Amygdala (tissue), 56 donors: ENCODE measurements around the gene NRXN3.

Experiments used
- DNase-seq, 56 donors: peaks; one replicate each; lab custom pipeline; 2025; lab: John Stamatoyannopoulos, UW

The NRXN3 gene

DNA sequence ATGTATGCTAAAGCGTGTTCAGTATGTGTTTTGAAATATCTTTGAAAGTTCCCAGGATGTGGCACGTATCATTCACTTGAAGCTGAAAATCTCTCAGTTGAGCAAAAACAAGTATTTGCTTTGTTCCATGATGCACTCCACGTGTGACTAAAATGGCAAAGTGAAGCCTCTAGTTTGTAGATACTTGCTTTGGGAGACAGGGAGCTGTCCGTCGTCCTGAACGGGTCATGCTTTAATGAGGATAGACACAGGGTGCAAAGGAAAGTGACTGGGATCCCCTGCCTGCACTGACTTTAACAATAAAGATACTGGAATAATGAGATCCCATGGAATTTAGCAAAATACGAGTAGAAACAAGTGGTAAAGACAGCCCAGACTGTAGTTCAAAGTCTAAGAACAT, 991.4 kb downstream of the NRXN3 start:
- DNase-seq: no peak

GRCh38 chr14:79162833-79163232, 992.7 kb downstream of the NRXN3 start:
- no peak for DNase-seq

GRCh38 chr14:79165471-79166090, 995.4 kb downstream of the NRXN3 start:
- no peak for DNase-seq

DNA sequence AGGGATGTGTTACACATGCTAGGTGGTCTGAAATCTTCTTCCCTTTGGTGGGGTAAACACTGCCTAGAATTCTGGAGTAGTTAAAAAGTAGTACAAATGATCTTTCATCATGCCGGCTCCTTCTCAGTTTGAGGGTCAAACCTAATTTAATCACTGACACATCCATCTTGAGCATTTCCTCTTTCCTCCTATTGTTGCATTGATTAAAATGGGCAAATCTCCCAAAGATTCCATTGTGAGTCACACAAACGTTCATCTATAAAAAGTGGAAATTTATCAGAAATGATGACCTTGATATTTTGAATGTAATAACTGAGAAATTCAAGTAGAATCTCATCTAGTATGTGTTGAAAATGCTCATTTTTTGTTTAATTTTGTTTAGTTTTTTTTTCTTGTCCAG, 996.0 kb downstream of the NRXN3 start:
- no peak for DNase-seq

GRCh38 chr14:79167957-79168356, 997.8 kb downstream of the NRXN3 start:
- DNase-seq: no peak

GRCh38 chr14:79175671-79176070, 1005.5 kb downstream of the NRXN3 start:
- peak in 1 of 56 donors; percentile 13 for DNase-seq

DNA sequence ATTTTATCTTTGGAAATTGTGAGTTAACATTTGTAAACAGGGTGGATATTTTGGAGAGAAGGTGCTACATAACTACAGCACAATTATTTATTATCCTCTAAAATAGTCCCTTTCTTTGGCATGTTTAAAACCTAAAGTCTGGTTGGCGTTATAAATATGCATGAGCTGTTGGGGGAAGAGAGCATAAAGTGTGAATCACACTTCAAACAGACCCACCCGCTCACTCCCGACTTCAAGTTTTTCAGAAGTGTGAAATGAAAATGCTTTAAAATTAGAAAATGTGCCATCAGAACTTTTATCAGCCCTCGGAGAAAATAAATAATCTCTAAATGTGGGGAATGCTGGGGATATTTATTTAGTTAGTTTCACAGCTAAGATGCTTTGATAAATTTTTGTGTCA, 1006.9 kb downstream of the NRXN3 start:
- DNase-seq: peak in 4 of 56 donors; percentile 3 to 8 (median 4)

DNA sequence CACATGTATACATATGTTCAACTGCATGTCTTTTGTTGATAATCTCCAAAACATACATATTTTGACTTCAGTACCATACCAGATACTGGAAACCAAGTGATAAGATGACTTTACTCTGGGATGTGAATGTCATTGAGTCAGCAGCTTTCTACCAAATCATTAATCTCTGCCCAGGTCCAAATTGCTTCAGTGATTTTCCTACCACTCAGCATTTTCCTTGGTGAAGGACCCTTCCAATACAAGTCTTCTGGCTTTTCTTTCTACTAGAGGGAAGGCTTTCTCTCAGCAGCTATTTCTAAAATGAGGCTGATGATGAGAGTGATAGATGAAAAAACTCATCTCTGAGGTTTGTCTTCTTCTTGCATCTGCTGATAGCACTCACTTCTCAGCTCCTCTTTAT, 1008.5 kb downstream of the NRXN3 start:
- DNase-seq: no peak

DNA sequence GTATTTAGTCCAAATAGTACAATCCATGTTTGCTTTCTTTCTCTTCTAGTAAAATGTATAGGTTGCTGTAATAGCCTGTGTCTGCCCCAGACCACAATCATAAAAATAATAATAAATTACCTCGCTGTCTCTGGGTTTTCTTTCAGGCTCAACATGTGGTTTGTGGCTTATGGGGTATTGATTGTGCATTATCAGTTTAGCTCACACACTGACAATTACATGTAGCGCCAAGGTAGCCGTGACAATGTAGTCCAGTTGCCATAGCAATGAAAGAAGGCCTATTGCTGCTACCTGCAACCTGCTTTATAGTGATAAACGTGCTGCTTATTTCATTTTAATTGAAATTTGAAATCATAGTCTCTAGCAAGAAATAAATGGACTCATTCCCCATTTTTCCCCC, 1009.8 kb downstream of the NRXN3 start:
- no peak for DNase-seq

DNA sequence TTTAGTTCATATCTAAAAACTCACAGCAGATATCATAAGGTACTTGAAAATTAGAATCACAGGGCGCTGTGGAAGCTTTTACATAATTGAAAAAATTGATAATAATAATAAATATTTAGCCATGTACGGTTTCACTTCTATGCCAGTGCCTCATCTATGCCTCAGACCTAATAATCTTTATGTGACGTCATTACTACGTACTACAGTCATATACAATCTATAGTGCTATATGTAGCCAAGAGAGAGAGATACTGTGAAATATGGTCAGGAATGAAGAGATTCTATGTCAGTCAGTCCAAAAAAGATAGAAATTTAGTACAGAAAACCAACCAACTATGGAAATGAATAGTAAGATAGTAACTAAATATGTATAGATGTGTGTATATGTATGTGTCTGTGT, 1010.5 kb downstream of the NRXN3 start:
- DNase-seq: no peak

DNA sequence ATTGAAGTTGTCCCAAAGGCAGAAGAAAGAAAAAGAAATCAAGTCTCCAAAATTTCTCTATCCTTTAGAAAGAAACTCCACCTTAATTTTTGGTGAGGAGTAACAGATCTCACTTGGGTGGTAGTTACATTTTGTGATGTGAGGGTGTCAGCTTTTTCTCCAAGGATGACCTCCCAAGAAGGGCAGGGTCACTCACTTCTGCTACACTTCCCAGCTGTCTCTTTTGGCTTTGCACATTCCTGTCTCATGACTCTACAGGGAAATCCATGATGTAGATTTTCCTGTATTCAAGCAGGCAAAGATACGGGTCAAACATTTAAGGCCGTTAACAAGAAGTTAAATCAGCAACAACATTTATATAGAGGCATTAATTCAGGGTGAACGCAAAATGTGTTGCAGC, 1016.4 kb downstream of the NRXN3 start:
- DNase-seq: no peak

DNA sequence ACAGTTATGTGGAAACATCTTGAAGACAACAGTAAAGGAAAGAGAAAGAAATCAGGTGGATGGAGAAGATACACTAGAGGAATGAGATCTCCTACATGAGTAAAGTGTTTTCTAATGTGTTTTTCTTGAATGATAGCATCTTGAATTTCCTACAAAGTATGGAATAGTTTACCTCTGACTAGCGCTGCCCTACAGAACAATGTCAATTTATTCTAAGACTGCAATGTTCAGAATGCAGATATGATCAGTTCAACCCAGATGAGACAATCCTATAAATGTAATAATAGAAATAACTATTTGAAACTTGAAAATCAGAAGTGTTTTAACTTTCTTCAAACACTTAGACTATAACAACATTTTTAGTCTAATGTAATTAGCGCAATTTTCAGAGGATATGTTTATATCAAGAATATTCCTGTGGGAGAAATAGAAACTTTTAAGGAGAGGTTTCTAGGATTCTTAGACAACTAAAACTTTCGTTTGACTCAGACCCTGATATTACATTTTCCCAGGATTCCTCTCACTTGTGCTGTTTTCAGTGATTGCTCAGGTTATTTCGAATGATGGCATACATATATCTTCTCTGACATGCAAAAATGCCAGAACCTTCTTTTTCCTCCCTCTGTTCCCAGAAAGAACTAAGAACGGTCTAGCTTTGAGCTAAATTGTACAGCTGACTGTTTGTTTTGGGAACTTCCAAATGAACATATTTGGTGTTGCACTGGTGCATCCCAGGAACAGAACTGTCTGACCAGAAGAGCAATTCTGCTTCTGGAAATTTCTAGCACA, 1023.7 kb downstream of the NRXN3 start:
- DNase-seq: no peak

GRCh38 chr14:79196216-79196615, 1026.0 kb downstream of the NRXN3 start:
- DNase-seq: no peak

DNA sequence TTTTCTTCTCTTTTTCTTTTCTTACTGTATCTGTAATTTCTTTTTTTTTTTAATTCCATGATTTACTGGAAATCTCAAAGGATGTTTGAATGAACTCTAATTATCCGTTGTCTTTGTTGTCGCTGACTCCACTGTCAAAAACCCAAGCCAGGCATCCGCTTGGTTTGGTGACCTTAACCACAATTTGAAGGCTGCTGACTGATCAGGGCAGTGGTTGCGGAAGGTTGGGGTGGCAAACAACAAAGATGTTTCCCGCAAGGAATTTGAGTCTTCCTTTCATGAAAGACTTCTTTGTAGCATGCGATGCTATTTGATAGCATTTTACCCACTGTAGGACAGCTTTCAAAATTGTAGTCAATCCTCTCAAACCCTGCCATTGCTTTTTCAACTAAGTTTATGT, 1027.3 kb downstream of the NRXN3 start:
- DNase-seq: no peak

GRCh38 chr14:79199217-79199616, 1029.0 kb downstream of the NRXN3 start:
- DNase-seq: no peak

GRCh38 chr14:79201564-79202207, 1031.5 kb downstream of the NRXN3 start:
- no peak for DNase-seq

- DNase-seq: peak in 1 of 56 donors; percentile 7
Observed at GRCh38 chr14:79204591-79204990, 1034.4 kb downstream of the NRXN3 start.

GRCh38 chr14:79209418-79209817, 1039.2 kb downstream of the NRXN3 start:
- DNase-seq: no peak

GRCh38 chr14:79225815-79226214, 1055.6 kb downstream of the NRXN3 start:
- no peak for DNase-seq

- no peak for DNase-seq
Observed at GRCh38 chr14:79229383-79229909, 1059.3 kb downstream of the NRXN3 start.

DNA sequence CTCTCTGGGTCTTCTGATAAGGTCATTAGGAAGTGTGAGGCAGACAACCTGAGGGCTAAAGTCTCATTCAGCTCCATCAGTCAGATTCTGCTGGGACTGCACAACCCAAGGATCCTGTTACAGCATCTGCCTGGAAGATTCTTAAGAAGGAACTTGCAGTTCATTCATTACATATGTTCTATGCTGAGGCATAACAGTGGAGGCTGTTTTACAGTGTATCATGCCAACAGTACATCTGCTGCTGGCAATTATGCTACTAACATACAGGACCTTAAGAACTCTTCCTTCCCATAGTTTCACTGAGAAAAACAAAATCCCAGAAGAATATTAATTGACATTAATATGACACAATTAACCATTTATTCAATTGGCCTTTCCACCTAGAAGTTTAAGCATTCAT, 1072.5 kb downstream of the NRXN3 start:
- DNase-seq: no peak

GRCh38 chr14:79246173-79246572, 1076.0 kb downstream of the NRXN3 start:
- DNase-seq: no peak
